HG02798 (cell line): ENCODE results near the gene TTYH3.
A peak's percentile ranks its signal among the peaks of the same experiment; 100 is the strongest.
"Not testable (repeated sequence)": the region's sequence is repeated elsewhere in the genome, so short reads cannot be mapped to it uniquely, and the experiment has no call there.

Source experiments
- ATAC-seq: cut with Tn5 transposase; IDR thresholded peaks from one replicate; pipeline ENCODE4 v1.9.1; 2021; ENCODE audit warnings: mild to moderate bottlenecking; ENCODE audit not compliant: unreplicated experiment, poor library complexity

Gene TTYH3

DNA sequence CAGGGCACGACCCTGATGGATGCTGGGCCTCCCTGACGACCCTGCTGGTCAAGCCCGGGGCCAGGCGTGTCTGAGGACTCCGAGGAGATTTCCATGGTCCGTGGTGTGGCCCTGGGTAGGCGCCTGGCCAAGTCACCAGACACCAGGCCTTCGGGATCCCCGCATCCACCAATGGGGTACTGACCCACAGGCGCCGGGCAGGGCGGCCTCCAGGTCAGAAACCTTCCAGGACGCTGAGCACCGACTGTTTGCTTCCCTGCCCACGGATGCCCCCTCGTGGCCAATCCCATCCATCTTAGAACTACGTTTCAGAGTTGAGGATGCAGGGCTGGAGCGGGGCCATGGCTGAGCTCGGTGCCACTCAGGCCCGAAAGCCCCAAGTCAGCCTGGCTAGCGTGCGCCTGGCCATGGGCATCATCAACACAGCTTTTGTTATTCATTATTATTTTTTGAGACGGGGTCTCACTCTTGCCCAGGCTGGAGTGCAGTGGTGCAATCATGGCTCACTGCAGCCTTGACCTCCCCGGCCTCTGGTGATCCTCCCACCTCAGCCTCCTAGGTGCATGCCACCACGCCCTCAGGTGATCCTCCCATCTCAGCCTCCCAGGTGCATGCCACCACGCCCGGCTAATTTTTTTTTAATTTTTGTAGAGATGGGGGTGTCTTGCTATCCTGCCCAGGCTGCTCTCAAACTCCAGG is 49.2 kb downstream of the TTYH3 start:
- ATAC-seq: no peak

DNA sequence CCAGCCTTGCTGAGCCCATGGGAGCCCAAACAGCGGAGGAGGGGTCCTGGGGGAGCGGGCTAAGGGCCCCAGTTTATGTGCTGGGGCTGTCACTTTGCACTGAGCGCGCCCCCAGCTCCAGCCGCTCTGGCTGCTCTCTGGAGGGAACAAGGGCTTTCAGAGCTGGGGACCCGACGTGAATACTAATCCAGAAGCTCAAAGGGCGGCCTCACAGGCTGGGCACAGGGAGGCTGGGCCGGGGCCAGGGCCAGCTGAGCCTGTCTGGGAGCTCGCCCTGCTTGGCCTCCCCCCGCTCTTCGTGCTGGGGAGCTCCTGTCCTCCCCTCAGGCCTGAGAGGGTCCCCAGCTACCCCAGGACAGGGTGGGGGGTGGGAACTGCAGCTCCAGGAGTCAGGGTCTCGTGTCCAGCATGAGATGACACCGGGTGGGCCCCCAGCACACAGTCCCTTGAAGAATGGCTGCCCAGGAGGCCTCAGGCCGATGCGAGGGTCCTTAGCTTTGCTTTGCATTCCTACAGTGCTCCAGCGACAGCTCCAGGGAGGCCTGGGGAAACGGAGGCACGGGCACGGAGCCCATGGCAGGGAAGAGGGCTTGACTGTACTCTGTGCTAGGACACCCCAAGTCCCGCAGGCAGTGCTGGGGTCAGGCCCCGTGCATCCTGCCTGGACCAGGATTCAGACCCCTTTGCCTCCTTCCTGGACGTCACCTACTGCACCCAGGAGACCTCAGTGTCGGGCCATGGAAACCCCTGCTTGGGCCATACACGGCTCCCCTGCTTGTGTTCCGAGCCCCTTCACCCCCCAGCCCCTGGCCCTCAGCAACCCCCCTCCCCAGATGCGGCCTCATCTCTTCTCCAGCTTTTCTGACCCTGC is 50.4 kb downstream of the TTYH3 start:
- ATAC-seq: no peak

DNA sequence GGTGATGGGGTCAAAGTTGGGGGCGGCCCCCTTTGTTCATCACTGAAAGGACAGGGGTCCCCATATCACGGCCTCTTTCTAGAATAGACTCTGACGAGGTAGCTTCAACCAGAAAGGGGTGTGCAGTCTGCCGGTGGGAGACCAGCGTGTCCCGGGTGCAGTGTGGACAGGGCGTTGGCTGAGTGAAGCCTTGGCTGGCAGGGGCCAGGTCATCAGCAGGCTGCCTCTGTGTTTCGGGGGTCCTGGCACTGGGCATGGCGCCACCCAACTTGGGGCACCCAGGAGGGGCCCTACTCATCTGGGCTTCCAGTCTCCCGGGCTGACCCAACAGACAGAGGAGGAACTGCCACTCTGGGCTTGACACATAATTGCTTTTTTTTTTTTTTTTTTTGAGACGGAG is 52.7 kb downstream of the TTYH3 start:
- ATAC-seq: no peak

DNA sequence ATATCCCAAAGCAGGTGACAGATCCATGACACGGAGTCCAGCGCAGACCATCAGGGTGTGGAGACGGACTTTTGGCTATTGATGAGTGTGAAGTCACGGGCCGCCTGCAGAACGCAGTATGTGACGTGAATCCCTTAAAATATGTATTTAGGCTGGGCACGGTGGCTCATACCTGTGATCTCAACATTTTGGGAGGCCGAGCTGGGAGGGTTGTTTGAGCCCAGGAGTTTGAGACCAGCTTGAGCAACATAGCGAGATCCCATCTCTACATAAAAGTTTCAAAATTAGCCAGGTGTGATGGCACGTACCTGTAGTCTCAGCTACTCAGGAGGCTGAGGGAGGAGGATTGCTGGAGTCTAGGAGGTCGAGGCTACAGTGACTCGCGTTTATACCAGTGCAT is 54.3 kb downstream of the TTYH3 start:
- no peak for ATAC-seq

DNA sequence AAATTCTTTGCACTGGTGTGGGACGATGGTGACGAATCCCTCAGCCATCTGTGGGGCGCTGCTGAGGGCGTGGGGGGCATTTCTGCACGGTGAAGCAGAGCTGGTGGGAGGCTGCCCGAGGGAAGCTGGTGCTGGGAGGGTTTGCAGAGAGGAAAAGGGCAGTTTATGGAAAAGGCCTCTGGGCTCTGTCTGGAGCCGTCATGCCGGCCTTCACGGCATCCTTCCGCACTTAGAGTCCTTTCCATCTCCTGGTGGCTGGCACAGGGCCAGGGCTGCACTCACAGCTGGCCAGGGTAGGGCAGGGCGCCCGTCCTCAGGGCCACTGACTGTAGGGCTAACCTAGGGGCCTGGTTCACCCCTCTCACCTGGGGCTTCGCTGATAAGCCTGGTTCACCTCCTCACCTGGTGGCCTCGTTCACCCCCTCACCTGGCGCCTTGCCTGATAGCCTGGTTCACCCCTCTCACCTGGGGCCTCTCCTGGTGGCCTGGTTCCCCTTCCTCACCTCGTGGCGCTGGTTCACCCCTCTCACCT is 55.6 kb downstream of the TTYH3 start:
- ATAC-seq: no peak

DNA sequence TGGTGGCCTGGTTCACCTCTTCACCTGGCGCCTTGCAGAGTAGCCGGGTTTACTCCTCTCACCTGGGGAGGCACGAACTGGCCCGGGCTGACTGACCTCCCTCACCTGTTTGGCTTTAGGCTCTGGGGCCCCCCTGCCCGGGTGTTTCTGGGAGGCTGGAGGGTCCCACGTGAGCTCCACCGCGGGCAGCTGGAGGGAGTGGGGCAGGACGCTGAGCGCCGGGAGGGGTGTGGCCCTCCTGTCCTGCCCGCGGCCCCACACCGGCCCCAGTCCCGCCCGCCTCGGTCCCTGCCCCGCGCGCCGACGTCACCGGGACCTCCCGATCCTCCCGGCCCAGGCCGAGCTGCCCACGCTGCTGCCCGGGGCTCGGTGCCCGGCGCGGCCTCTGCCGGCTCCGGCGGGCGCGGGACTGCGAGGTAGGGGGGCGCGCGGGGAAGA is 56.1 kb downstream of the TTYH3 start, which contains the start of gene AMZ1:
TSS of gene AMZ1 (plus strand) at position 322 of the 438 bp plus-strand sequence. CDS start 12,250 bp downstream, outside the sequence.
- ATAC-seq: no peak

DNA sequence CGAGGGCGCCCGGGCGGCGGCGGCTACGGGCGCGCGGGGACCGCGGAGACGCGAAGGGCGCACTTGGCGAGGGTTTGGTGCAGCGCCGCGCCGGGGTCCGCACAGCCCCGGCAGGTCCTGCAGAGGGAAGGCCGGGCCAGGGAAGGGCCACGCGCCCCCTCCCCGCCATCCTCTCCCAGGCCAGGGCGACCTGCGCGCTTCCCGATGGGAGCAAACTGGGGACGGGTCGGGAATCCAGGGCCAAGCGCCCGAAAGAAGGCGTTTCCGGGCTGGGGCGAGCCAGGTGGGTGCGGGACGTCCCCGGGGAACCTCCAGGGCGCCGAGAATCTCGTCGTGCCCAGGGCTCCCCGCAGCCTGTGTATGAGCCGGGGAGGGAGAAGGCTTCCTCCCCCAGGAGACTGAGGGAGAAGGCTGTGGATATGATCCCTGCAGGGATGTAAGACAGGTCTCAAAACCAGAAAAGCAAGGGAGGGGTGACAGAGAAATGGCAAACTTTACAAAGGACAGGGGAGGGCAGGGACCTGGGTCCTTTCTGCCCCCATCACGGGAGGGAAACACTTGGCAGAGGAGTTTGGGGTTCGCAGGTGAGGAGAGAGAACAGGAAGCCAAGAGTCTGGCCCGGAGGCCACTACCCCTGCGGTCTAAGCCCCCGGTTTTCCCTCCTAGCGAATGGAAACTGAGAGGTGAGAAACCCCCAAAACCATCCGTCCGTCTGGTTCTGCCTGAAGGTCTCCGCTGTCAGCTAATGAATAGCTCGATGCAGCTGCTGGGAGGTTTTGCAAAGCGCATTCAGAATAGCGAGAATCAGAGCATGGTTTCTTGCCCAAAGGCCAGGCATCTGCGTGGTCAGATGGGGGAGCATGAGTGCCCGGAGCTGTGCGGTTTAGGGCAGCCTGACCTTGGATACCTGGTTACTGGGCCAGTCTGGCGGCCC is 56.9 kb downstream of the TTYH3 start:
- peak; percentile 76 for ATAC-seq

DNA sequence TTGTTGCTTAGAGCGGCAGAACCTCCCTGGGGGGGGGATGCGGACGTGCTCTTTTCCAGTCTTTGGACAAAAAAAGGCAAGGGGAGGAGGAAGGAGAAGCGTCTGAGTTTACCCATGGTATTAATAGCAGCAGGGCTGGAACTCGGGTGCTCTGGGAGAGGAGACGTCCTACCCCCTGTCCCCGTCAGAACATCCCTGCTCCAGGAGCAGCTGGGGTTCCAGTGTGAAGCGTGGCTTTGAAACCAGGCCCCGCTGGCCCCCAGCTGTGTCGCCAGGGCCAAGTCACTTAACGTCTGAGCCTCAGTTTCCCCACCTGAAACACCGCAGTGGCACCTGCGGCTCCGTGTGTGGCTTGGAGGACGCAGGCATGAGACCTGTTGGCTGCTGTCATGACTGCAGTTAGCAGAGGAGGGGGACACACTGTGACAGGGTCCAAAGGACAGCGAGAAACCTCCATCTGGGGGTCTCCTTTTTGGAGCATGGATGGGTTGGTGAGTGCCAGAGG is 57.6 kb downstream of the TTYH3 start:
- no peak for ATAC-seq

DNA sequence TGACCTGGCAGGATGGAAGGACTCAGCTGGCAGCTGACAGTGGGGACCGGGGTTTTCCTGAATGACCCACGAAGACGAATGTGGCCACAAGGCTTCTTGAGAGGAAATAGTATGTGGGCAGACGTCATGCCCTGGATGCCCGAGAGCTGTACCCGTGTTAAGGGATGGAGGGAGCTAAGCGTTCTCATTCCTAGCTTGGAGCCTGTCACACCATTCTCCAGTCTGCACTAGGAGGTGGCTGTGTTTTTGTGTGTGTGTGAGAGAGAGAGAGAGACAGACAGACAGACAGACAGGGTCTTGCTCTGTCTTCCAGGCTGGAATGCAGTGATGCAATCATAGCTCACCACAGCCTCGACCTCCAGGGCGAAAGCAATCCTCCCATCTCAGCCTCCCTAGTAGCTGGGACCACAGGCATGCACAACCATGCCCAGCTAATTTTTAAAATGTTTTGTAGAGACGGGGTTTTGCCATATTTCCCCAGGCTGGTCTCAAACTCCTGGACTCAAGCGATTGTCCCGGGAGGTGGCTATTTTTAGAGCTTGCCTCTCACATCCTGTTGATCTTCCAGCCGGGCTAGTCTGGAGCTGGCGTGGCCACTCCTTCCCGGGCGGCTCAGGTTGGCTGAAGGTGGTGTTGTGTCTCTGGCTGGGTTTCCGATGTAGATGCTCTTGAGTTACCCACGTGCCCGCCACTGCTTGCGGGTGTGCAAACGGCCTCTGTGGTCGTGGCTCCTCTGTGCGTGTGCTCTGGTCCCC is 58.3 kb downstream of the TTYH3 start:
- no peak for ATAC-seq

DNA sequence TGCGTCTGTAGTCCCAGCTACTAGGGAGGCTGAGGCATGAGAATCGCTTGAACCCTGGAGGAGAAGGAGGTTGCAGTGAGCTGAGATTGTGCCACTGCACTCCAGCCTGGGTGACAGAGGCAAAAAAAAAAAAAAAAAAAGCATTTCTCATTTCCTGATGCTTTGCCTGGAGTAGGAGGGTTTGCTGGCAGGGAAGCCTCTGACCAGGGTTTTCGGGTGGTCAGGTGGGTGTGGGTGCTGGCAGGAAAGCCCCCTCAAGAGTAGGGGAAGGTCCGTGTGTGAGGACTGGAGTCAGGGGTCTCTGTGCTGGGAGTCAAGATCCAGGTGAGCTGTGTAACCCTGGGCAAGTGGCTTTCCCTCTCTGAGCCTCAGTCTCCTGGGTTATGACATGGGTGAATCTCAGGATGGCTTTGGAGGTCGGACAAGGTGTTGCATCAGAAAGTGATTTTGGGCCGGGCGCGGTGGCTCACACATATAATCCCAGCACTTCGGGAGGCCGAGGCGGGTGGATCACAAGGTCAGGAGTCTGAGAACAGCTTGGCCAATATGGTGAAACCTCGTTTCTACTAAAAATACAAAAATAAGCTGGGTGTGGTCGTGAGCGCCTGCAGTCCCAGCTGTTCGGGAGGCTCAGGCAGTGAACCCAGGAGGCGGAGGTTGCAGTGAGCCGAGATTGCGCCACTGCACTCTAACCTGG is 59.4 kb downstream of the TTYH3 start:
- no peak for ATAC-seq

DNA sequence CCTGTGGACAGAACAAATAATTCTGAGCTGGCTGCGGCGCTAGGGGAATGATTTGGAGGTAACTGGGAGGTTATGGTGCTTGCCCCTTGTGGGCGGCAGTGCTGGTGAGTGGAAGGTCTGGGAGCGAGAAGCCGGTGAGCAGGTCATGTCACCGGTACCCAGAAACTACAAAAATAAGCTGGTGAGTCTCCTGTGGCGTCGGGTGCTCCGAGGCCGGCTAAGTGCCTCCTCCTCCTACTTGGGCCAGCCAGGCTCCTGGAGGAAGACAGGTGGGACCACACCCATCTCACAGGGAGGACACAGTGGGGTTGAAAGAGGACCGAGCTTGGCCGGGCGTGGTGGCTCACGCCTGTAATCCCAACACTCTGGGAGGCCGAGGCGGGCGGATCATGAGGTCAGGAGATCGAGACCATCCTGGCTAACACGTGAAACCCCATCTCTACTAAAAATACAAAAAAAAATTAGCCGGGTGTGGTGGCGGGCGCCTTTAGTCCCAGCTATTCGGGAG is 60.2 kb downstream of the TTYH3 start:
- ATAC-seq: not testable (repeated sequence)

DNA sequence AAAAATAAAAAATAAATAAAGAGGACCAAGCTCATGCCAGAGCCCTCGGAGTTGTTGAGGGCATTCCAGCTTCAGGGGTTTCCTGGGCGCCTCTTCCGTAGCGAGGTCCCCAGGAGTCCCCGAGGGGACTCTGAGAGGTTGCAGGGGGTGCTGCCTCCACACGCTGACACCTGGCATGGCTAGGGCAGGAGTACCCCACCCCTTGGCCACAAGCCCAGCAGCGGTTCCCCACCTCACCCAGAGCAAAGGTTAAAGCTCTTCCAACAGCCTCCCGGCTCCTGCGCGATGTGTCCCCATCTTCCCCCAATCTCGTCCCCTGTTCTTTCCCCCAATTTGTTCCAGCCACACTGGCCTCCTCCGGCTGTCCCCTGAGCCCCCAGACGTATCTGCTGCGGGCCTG is 60.8 kb downstream of the TTYH3 start:
- ATAC-seq: no peak

DNA sequence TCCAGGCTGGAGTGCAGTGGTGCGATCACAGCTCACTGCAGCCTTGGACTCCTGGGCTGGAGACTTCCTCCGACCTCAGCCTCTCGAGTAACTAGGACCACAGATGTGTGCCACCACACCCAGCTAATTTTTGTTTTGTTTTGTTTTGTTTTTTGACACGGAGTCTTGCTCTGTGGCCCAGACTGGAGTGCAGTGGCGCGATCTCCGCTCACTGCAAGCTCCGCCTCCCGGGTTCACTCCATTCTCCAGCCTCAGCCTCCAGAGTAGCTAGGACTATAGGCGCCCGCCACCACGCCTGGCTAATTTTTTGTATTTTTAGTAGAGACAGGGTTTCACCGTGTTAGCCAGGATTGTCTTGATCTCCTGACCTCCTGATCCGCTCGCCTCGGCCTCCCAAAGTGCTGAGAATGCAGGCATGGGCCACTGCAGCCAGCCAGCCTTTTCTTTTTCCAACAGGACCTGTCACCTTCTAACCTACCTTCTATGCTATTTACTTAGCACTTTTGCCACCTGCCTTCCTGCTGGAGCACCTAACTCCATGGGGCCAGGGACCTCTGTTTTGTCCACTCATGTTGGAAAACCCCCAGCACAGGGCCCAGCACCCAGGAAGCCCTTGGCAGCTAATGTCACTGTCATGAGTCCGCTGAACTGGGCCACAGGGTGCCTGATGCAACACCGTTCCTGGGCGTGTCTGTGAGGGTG is 61.8 kb downstream of the TTYH3 start:
- not testable (repeated sequence) for ATAC-seq

DNA sequence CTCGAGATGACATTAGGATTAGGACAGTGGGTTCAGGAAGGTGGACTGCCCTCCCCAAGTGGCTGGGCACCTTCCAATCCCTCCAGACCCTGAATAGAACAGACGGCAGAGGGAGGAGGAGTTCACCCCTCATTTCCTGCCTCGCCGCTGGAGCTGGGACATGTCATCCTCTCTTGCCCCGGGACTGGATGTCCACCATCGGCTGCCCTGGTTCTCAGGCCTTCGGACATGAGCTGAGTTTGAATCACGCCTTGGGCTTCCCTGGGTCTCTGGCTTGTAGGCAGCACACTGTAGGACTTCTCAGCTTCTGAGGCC is 62.3 kb downstream of the TTYH3 start:
- ATAC-seq: not testable (repeated sequence)

DNA sequence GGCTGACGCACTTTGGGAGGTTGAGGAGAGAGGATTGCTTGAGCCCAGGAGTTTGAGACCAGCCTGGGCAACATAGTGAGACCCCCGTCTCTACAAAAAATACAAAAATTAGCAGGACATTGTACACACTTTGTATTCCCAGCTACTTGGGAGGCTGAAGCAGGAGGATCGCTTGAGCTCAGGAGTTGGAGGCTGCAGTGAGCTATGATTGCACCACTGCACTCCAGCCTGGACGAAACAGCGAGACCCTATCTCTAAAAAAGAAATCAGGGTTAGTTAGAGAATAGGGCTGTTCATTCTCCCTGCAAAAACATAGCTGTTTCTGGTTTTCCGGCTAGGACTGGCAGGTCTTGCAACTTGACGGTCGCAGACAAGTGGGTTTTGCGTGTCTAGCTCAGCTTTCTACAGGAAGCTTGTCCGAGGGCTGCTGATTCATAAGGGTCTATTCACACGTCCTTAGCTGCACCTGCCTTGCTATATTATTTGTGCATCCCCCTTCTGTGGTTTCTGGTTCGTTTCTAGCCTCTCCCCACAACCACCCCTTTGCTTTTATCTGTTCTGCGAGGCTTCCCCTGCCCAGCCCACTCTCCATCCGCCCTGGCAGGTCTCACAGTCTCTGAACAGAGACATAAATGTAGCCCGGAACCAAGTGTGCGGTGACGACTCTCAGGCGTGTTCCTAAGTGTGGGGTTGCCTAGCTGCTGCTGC is 66.9 kb downstream of the TTYH3 start:
- peak; percentile 91 for ATAC-seq

DNA sequence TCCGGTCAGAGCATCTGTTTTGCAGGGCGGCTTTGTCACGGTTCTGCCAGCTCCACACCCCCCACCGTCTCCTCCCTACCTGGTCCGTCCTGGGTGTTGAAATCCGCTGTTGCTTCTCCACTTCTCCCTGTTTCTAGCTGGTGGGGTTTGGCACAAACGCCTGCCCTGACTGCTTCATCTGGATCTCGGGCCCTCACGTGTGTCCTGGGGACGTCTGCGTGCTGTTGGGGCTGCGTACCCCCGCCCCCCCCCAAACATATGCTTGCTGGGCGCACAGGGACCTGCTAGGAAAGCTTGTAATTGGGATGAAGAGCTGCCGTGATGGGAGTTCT is 67.5 kb downstream of the TTYH3 start:
- ATAC-seq: no peak

DNA sequence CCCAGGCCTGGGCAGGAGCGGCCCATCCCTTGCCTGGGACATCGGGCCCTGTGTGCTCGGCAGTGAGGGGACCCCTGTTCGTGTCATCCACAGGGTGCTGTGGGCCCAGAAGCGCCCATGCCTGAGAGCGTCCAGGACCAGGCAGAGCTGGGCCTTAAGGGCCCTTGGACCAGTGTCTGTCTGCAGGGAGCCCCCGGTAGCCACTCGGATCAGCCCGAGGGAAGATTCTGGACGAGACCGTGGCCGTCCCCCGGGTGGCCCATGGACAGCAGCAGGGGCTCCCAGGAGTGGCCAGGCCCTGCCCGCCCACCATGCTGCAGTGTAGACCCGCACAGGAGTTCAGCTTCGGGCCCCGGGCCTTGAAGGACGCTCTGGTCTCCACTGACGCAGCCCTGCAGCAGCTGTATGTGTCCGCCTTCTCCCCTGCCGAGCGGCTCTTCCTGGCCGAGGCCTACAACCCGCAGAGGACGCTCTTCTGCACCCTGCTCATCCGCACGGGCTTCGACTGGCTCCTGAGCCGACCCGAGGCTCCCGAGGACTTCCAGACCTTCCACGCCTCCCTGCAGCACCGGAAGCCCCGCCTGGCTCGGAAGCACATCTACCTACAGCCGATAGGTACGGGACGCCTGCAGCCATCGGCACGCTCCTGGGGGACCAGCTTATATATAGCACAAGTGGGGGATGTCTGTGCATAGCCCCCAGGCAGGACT is 68.5 kb downstream of the TTYH3 start:
- no peak for ATAC-seq
